ENCODE results near the gene MS4A6E.
"Not testable (repeated sequence)": the region's sequence is repeated elsewhere in the genome, so short reads cannot be mapped to it uniquely, and the experiment has no call there.

MS4A6E gene

DNA sequence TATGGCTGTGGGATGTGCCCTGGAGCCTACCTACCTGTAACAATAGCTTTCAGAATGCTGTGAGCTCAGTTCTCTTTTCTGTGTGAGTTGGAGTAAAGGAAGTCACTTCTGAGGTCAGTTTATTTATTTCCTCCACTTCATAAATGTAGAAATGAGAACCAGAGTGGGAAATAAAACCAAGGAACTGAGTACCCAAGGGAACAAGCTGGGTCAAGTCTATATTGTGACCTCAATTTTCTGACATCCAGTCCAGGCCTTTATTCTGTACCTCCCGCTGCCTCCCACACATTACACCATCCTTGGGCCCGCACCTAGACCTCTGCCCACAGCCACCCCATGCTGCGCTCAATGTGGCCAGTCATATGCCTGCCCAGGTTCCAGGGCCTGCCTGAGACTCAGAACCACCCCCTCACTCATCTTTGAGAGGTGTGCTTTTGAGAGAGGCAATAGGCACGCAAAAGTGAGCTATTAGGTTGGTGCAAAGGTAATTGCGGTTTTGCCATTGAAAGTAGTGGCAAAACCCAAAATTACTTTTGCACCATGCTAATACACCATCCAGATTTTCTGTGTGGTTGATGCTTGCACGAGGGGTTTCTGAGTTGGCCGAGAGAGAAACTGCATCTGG, 9.8 kb downstream of the MS4A6E start:
- DNase-seq = no peak

DNA sequence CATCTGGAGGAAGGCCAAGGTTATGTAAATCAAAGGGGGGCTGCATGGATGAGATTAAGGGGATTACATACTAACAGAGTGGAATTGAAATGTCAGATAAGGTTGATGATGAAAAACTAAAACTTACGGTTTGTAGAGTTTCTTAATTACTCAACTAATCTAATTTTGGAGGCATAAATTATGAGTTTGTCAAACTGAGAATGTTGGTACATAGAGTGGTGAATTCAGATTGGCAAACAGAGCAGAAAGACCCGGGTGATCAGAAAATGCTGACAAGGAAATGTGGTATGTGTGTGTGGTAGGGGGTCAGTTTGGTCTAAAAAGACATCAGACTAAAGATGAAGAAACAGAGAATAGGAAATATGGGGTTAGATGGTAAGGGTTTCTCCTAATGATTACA, 11.0 kb downstream of the MS4A6E start:
- DNase-seq = no peak

DNA sequence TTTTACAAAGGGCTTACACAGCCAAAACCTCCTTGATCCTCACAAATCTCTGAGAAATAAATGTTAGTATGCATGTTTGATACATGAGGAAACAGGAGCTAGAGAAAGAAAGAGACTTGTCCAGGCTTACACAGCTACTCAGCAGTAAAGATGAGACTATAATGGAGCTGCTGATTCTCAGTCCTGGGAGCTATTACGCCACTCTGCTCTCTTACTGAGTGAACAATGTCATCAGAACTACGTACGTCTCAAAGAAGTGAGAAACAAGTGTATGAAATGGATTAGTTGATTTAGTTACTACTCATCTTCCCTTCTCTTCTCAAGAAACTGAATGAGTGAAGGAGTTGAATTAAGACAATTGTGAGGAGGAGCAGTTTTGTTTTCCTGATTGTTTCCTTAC, 12.3 kb downstream of the MS4A6E start:
- DNase-seq = no peak

DNA sequence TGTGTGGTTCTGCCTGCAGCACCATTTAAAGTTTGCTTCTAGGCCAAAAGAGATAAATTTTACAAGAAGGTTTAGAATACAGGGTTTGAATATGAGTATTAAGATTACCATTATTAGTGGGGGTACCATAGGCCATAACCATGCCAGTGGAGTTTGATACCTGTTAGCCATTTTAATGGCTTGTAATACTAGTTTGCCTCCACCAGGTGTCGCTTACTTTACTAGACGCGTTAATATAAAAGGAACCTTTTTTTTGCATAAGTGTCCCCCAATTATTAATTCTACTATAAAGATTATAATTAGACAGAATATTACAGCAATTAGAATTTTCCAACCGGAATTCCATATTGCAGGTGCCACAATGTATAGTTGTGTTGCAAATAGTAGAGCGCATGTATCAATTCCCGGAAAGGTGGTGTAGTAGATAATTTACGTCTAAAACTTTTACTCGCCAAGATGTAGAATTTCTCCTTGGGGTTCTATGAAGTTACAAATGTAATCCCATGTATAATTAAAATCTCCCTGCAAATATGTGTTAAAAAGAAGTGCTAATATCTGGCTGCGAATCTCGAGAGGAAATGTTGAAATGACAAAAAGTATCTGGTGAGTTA, 16.1 kb downstream of the MS4A6E start:
- DNase-seq = no peak

DNA sequence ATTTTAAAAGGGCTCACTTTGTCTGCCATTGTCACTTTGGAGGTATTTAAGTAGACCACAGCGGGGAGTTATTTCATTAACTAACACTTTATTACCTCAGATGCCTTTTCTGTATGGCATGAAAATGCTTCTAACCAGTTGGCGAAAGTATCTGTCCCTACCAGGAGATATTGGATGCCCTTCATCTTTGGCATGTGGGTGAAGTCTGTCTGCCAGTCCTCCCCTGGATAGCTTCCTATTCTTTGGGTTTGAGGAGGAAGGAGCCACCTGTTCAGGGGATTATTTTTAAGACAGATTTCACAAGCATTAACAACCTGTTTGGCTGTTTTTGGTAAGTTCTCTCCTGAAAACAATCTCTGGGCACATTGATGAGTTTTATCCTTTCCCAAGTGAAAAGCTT, 17.1 kb downstream of the MS4A6E start:
- no peak for DNase-seq

DNA sequence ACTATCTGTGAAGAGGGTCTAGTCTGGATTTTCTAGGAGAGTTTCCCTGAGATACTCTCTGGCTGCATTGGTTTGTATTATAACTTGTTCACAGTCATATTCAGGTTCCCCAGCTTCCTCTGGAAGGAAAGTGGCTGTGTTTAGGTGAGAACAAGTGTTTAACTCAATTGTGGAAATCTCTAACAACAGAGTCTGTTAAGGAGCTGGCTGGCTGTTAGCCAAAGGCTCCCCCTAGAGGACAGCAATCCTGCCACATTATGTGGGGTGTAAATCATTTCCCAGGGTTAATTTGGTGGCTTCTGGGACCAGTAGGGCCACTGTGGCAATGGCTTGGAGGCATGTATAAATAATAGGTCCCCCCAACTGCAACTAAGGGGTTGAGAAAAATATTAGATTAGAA, 18.4 kb downstream of the MS4A6E start:
- DNase-seq = peak; percentile 28

DNA sequence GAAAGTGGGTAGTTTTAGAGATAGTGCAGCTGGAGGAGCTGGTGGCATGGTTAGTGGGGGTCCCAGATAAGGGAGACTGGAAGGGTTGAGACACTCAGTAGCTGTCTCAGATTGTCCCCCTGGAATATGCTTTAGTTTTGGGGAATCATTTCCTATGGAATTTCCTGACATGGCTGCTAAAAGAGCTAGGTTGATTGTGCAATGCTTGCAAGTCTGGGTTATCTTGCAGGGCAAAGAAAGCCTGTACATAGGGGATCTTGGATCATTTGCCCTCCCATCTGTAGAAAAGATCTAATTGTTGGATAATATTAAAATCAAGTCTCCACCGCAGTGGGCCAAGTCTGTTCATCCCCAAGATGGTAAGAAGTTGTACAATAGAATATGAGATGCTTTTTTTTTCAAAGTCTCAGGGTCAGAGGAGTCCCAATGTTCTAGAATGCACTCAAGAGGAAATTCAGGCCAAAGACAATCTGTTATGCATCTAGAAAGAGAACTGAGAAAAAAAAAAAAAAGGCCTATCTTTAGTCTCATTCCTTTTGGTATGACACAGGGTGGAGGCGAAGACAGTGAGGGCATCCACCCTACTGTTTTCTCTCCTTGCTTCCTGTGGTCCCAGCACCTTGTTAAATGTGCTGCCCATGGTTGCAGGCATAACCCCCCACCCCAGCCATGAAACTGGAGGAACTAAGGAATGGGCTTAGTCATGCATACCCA, 20.2 kb downstream of the MS4A6E start:
- DNase-seq = no peak

DNA sequence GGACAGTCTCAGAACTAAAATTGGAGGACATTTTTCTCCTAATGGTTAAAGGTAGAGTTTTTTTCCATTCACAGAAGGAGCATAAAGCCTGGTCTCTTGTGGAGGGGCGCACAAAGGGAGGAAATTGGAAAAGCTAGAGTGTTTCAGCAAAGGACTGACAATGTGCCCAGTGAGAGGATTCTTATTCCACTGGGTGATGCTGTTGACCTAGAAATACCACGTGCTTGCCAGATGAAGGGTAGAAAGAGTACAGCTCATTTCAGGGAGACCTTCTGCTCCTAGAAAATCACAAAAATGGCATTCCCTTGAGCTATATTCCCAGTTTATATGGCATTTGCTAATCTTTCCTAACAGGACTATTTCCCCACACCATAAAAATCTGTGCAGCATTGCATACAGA, 21.1 kb downstream of the MS4A6E start:
- DNase-seq = no peak

DNA sequence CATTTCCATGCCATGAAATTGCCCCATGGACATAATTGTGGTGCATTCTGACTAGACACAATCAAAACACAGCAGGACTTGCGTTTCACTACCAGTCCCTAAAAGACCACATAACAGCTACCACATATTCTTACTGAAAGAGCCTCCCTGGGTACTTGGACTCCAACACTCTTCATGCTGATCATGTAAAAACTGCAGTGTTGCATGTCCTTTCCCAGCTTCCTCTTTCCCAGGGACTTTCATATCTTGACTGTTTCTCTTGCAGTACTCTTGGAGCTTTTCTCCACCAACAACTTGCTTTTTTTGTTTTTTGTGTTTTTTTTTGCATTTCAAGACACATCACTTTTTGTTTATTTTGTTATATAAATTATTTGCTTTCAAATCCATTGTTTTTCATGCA, 22.9 kb downstream of the MS4A6E start:
- DNase-seq = no peak

DNA sequence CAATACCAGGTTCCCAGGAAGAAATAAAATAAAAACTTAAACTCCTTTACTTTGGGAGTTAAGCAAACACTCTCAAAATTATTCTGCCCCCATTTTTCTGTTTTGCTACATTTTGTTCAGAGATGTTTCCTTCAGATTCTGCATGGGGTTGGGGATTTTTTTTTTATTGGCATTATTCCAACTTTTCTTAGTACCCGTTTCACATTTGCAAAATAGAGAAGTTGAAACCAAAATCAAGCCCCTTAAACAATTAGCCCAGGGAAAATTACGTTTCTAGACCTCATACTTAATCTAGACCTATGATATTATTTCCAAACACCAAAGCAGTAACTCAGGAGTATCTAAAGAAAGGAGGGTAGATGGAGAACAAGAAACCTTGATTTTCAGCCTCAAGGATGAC, 30.7 kb downstream of the MS4A6E start:
- no peak for DNase-seq

DNA sequence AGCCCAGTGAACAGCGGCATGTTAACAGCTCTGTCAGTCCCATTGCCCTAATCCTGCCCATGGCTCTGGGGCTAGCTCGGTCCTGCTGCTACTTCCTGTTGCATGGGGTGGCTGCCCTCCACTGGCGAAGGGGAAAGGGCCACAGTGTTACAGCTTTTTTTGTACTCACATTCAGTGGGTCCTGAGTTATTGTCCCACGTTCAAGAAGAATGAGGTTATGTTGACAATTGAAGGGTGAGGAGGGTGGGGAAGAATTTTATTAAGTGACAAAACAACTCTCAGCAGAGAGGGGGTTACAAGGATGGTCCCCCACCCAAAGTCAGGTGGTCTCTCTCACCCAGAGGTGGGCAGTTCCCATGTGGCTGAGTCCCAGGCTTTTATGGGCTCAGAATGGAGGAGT, 33.6 kb downstream of the MS4A6E start:
- no peak for DNase-seq

DNA sequence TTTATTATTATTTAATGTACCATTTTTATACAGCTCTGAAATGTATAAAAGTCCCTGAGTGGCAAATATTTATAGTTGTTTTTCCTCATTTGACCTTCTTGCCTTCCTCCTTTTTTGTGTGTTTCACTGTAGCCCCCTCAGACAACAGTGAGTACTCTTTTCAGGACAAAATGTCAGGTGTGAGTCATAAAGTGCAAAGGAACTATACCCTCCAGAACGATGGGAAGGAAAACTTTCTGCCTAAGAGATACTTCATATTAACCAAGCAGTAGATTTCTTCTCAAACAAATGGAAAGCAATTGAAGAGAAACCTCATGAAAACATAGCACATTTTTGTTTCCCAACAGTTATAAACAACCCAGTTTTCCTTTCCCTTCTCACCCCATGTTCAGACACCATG, 35.2 kb downstream of the MS4A6E start:
- DNase-seq = no peak

DNA sequence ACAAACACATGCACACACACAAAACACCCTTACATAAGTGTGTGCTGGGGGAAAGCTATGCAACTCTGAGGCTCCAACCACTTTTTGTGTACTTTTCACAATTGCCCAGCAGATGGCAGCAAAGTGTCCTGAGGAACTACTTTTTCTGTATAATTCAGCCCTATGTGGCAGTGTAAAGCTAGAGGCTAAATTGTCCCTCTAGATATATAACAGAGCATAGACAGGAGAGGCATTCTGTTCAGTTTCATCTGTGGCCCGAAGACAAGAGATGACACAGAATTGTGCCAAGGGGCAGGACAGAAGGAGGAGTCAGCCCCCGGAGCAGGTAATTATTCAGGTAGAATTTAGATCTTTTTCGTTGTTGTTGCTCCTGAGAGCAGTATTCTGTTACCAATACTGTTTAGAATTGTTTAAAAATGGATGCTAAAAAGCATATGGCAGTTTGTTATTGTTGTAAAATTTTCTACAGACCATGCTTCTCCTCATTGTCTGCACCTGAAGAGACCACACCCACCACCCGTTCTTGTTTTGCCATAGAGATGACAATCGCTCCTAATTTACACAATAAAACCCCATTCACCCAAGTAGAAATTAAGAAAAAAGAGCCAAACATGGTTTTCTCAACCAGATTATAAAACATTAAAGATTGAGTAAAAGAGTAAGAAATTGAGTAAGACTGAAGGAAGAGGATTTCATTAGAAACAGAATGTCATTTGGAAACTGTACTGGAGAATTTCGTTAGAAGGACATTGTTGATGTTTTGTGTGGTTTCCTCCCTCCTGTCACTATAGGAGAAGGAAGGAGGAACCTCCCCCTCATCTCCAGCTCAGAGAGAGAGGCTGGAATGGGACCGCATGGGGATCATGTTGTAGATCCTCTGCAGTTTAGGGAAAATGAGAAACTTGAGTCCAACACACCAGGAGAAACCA, 36.8 kb downstream of the MS4A6E start:
- peak; percentile 65 for DNase-seq

DNA sequence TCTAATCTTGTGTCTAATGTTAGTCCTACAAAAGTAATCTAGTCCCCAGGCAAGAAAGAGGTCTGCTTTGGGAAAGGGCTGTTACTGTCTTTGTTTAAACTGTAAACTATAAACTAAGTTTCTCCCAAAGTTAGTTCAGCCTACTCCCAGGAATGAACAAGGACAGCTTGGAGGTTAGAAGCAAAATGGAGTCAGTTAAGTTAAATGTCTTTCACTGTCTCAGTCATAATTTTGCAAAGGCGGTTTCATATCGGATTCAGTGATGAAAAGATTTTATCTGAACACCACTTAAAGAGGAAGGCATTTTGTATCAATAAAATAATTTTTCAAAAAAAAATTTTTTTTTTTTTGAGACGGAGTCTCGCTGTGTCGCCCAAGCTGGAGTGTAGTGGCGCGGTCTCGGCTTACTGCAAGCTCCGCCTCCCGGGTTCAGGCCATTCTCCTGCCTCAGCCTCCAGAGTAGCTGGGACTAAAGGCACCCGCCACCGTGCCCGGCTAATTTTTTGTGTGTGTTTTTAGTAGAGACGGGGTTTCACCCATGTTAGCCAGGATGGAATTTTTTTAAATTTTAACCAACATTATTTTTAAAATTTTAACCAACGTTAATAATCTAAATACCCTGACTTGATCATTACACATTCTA, 39.3 kb downstream of the MS4A6E start:
- not testable (repeated sequence) for DNase-seq

DNA sequence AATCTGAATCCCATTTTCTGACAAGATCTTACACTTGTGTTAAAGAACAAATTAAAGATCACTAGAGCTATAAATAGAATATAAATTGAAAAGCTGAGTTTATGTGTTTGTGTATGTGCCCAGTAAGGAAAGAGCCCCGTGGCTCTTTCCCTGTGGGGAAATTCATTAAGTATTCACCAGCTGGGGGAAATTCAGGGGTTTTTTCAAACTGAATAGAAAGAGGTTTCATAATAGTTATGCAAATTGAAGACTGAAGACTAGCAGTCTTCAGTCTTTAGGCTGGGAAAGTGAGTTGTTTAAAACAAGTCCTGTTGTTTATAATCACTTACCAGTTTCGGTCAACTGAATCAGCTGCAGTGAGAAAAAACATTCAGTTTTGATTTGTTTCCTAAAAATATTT, 40.0 kb downstream of the MS4A6E start:
- no peak for DNase-seq

DNA sequence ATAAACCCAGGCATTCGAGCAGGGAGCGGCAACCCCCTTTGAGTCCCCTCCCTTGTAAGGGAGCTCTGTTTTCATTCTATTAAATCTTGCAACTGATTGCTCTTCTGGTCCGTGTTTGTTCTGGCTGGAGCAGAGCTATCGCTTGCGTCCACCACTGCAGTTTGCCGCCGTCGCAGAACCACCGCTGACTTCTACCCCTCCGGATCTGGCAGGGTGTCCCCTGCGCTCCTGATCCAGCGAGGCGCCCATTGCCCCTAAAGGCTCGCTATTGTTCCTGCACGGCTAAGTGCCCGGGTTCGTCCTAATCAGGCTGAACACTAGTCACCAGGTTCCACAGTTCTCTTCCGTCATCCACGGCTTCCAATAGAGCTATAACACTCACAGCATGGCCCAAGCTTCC, 40.8 kb downstream of the MS4A6E start:
- DNase-seq = no peak

DNA sequence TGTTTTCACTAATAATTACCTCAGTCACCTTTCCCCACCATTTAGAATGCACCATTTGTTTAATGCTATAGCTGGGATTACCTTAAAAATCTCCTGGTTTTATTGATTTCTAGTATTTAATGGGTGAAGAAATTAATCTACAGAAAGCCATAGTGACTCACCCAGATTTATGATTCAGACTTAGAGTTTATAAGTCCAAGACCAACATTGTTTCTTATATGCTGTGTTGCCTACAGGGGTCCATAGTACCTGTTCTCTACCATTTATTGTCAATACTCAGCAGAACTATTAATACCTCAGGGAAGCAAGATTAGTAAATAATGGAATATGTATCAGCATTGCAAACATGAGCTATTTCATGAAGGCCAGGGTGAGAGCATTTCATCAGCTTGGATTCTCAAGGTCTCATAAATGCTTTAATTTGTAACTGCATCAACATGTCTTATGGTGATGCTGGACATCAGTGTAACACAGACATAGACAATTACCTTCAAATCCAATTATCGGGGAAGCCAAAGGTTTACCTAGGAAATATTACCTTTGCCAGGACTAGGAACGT, 43.3 kb downstream of the MS4A6E start:
- DNase-seq = no peak

DNA sequence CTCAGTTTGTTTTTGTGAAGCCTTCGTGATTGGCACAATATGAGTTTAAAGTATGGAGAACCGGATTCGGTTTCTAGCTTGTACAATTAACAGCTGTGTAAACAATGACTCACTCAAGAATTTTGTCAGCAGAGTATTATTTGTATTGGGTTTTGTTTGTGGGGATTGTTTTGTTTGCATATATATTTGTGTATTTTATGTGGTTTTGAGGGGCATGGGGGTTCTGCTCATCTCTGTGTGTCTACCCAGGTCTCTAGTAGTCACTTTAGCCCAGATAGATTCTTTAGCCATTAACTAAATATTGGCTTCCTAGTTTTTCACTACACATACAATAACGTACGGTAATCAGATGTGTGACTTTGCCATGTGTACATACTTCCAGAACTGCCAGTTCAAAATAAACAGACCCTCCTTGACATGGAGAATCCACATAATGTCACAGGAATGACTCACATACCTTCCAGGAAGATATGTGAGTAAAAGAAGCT, 43.8 kb downstream of the MS4A6E start:
- DNase-seq = peak; percentile 11

DNA sequence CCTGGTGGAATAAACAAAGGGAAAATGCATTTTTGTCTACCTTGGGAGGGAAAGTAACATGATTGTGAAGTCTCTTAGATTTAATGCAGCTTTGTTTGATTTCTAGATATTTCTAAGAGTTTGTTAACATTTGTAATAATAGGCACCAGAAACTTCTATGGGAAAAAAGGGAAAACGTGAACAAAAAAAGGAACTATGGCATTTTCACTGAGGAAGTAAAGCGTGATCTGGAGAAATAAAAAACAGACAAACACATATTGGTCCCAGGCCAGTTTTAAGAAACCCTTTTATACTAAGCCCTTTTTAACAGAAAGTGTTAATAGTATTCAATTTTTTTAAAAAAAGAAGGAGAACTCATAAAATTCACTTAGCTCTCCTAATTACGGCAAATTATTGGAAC, 44.3 kb downstream of the MS4A6E start:
- no peak for DNase-seq

DNA sequence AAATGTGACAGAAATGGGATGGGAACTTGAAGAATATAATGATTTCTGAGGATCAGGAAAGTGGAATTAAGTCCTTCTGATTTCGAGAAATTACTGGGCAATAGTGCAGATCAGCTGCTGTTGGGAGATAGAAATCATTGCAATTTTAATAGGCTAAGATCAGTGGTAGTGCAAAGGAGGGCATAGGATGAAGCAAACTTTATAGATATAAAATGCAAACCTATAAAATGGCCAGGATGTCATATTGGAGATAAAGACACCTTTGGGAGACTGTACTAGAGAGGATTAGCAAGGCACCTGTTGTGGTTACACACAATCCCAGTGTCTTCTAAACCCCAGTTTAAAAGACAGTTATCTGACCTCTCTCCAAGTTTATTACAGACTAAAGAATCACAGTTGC, 44.8 kb downstream of the MS4A6E start:
- DNase-seq = no peak

DNA sequence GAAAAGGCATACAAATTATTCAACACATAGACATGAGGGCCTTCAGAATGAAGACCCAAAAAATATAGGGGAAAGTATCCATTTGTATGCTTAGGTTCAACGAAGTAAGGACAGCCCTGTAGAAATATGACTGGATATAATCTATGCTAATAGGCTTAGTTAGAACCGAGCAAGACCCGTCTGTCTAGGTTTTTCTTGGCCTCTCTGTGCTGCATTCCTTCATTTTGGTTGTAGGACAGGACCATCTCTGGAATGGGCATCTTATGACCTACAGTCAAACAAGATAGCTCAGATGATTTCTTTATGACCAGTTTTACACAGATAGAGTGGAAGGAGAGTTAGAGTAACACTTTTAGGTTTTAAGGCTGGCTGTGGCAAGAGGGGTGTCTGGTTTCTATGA, 45.7 kb downstream of the MS4A6E start:
- DNase-seq = no peak

DNA sequence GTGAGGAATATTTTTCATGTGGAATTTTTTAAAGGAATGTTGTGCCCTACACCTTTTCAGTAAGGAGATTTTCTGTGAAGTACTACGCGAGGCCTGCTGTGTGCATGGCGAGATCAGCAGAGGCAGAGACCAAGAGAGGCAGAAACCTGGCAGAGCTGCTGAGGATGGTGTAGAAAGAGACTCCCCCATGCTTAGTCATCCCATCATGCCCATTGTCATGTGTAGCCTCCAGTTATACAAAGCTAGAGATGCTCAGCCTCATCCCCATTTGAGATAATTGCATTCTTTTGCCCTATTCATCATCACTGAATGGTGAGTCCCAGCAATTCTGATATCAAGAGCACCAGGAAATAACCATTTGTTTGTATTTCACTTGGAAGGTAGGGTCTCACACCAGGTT, 48.3 kb downstream of the MS4A6E start:
- no peak for DNase-seq

DNA sequence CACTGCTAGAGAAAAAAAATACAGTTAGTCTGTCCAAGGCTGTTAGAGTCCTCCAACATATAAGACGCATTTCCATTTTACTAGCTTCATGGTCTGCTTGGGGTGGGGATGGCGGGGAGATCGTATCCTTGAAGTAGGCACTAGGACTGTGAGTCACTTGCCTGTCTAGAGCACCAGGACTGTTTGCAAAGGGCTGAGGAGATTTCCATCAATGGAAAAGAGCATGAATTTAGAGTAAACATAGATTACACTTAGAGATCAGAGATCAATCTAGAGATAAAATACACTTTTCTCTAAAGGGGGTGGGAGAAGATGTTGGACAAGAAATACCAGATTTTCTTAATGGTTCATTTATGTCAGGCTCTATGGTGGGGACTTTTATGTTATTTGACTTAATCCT, 49.5 kb downstream of the MS4A6E start:
- no peak for DNase-seq
